Germinal center (tissue), 1 donor: ENCODE measurements around the gene UNC50.
"Not testable (repeated sequence)": the region's sequence is repeated elsewhere in the genome, so short reads cannot be mapped to it uniquely, and the experiment has no call there.

Source experiments
- DNase-seq: peaks from one replicate; pipeline ENCODE4 v3.0.0; 2012; ENCODE audit warnings: mixed read lengths, low spot score

Gene UNC50

DNA sequence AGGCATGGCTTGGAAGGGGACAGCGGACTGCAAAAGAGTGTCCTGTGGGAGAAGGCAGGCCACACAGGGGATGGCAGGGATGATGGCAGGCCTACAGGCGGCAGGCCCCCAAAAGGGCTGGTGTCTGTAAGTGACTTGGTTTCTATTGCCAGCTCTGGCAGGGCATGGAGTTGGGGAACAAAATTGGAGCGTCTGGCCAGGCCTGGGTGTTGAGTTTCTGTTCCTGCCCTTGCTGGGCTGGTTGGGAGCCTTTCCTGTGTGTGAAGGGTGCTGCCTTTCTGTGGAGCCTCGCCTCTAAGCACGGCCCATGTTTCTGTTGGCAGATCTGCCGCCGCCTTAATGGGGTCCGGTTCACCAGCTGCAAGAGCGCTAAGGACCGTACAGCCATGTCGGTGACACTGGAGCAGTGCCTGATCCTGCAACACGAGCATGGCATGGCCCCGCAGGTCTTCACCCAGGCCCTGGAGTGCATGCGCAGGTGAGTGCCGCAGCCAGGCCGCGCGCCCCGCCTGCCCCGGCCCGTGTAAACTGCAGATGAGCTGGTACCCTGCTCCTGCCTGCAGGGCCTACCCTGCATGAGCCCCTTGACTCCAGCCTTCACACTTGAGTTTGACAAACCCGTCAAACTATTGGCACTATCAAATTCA is 31.6 kb upstream of the UNC50 start:
- DNase-seq: no peak

GRCh38 chr2:98577313-98577712 is 31.1 kb upstream of the UNC50 start:
- DNase-seq: no peak

GRCh38 chr2:98578231-98578630 is 30.2 kb upstream of the UNC50 start:
- DNase-seq: no peak

- no peak for DNase-seq
Measured at GRCh38 chr2:98579926-98580325, 28.5 kb upstream of the UNC50 start.

GRCh38 chr2:98580656-98581284 is 27.6 kb upstream of the UNC50 start:
- no peak for DNase-seq

GRCh38 chr2:98582523-98582922 is 25.9 kb upstream of the UNC50 start:
- no peak for DNase-seq

- DNase-seq: no peak
Measured at GRCh38 chr2:98583276-98583675, 25.1 kb upstream of the UNC50 start.

DNA sequence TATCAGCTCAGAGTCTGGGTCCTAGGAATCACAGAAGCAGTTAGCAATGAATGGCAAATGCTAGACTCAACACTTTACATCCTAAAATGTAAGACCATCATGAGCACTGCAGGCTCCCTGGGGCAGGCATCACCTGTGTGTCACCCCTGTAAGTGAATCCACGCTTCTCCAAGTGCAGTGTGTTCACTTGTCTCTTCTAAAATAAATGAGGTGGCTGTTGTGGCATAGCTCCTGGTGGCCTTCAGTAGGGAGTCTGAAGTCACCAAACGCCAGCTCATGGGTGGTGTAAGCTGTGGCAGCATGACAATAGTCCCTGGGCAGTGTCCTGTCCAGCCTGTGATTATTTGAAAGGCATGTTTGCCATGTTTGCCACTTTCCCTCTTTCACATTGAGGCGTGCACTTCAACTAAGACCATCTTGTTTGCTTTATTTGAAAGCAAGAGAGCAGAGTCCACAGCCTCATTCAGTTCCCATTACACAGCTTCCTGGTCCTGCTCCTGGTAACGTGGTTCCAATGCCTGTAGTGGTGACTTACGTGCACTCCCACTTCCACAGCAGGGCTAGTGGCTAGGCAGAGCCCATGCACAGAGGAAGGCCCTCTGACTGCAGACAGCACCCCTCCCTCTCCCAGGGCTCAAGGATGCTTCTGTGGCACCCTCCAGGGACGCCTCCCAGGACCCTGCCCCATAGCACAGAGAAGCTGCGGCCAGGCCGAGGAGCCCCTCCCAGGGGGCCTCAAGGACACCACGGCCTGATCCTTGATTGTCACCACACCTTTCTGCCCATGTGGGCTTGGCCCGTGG is 24.4 kb upstream of the UNC50 start:
- DNase-seq: no peak

GRCh38 chr2:98585386-98585785 is 23.0 kb upstream of the UNC50 start:
- DNase-seq: no peak

DNA sequence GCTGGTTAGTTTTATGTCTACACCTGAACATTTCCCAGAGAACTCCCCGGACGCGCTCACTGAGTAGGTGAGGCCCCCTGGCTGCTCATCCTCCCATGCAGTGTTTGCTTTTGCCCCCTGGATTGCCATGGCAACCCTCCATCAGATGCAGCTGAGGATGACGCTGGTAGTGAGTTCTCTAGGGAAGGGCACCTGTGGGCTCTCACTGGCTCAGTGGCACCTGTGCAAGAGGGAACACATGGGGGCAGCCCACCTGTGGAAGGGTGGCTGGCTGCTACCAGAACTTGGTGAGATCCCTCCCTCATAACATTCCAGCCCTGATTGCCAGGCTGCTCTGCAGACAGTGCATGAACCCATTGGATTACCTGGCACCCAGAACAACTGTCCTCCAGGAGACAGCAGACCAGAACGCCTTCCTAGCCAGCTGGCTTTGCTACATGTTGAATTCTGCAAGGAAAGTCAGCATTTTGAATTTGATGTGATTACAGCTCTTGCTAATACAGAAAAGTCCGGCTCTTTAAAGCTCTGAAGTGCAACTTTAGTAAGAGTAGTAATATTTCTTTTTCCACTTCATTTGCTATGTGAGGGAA is 21.7 kb upstream of the UNC50 start:
- no peak for DNase-seq

- DNase-seq: no peak
Measured at GRCh38 chr2:98588880-98589431, 19.4 kb upstream of the UNC50 start.

- DNase-seq: no peak
Measured at GRCh38 chr2:98589489-98589888, 18.9 kb upstream of the UNC50 start.

GRCh38 chr2:98592565-98592964 is 15.8 kb upstream of the UNC50 start:
- no peak for DNase-seq

DNA sequence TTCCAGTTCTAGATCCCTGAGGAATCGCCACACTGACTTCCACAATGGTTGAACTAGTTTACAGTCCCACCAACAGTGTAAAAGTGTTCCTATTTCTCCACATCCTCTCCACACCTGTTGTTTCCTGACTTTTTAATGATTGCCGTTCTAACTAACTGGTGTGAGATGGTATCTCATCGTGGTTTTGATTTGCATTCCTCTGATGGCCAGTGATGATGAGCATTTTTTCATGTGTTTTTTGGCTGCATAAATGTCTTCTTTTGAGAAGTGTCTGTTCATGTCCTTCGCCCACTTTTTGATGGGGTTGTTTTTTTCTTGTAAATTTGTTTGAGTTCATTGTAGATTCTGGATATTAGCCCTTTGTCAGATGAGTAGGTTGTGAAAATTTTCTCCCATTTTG is 13.7 kb upstream of the UNC50 start:
- not testable (repeated sequence) for DNase-seq

DNA sequence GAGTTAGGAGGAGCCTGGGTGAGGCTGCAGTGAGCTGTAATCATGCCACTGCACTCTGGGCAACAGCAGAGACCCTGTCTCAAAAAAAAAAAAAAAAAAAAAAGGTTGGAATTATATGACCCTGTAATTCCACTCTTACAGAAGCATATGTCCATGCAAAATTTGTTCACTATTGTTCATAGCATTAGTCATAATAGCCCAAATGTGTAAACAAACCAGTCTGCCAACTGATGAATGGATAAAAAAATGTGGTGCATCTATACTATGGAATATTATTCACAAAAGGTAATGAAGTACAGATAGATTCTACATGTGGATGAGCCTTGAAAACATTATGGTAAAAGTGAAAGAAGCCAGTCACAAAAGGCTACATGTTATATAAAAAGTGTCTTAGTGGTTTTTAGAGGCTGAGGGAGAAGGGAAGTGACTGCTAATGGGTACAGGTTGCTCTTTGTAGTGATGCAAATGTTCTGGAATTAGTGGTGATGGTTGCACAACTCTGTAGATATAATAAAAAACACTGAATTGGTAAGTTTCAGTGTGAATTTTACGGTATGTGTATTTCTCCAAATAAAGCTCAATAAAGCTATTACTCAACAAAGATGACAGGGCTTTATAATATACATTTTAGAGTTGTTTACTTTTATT is 9.5 kb upstream of the UNC50 start:
- DNase-seq: no peak

- DNase-seq: peak; percentile 38
Measured at GRCh38 chr2:98601532-98602132, 6.8 kb upstream of the UNC50 start.

DNA sequence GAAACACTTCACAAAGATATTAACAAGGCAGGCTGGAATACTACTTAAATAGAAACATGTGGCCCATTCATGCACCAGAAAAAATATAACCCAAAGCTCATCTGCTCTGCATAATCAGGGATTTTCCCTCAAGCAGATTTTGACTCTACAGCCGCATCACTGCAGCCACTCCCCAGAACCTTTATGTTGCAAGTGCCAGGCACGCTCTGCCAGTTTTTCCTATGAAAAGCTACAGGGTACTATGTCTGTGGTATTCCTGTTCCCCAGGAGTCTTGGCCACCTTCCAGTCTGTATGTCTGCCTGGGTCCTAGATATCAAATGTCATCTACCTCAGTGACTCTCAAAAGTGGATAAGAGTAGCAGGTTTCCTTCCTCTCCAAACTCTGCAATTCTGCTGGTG is 3.8 kb upstream of the UNC50 start:
- DNase-seq: no peak

GRCh38 chr2:98605076-98605475 is 3.3 kb upstream of the UNC50 start:
- no peak for DNase-seq

DNA sequence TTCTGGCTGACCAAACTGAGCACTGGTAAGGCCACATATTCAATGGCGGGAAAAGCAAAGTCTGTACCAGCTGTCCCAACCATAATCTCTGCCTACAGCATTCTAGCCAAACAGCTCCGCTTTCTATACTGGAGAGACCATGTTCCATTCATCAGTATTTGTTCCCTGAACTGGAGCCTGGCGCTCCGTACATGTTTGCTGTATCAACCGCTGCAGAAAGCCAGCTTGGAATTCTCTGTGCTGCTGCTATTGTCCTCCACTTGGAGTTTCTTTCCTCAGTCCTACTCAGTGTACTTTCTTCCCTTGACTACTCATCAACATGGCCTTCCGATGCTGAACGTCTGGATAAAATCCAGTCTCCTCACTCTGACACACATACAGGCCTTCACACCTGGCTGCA is 2.0 kb upstream of the UNC50 start:
- DNase-seq: no peak

DNA sequence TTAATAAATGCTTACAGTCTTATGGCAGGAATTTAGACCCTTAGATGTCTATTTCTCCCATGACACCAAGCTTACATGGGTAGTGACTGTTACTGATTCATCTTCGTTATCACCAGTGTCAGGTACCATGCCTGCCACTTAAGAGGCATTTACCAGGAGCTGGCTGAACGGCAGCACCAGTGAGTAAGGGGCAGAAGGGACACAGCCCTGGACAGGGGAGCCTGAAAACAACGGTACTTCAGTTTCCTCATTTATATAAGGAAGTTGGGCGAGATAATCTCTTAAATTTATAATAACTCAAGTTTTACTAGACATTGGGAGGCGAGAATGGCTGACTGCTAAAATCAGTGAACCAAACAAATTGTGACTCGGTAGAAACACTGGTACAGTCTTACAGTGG is 1.3 kb upstream of the UNC50 start:
- no peak for DNase-seq

DNA sequence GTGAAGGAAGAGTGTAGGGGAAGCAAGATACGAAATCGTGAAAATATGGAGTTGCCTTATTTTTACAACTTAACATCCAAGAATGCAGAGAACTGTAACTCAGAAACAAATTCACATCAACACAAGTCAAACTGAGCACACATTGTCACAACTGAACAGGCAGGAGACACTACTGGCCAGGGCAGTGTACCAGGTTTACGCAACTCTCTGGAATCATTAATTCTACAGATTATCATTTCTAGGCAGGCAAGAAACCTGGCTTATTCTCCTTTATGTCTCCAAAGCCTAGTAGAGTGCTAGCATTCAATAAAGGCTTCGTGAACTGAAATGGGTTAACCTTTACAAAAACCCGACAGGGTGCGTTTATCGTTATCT is 661 bp upstream of the UNC50 start:
- DNase-seq: no peak
